Pancreas (tissue), 10 donors: ENCODE results near the gene NDUFB1. TPM values are rescaled to one million over a fixed set of nuclear protein-coding genes. Genes with fewer than 3 reads are reported as not detected.

Experiments
- ATAC-seq, 4 donors: fragments of 200-7000 bp; cut with Tn5 transposase; one replicate each; pipeline versions ENCODE4 v1.8.0 to v1.9.1; 2020; ENCODE audit warnings: mild to moderate bottlenecking in 4 of 4, moderate library complexity in 4 of 4
- DNase-seq, 6 donors: peaks; one replicate each; pipeline ENCODE4 v3.0.0-alpha.2; 2020
- FAIRE-seq: peaks from 2 replicates; lab custom pipeline; 2012; peaks lifted over from hg19 to GRCh38; lab: Jason Lieb, UNC
- H3K27ac ChIP-seq, 4 donors: fragments of 200-600 bp; sonication (generic); 1 replicate in 3 of 4; 2 replicates in 1 of 4; pipeline versions ENCODE4 v1.5.0 to v1.8.0; 2020
- H3K27me3 ChIP-seq, 4 donors: fragments of 200-600 bp; one replicate each; pipeline ENCODE4 v1.8.0; 2021
- H3K36me3 ChIP-seq, 3 donors: fragments of 200-600 bp; sonication (generic) in 1 of 3; one replicate each; pipeline versions ENCODE4 v1.5.0 to v1.8.0; 2020 to 2021
- H3K4me1 ChIP-seq, 3 donors: fragments of 200-600 bp; one replicate each; pipeline ENCODE4 v1.8.0; 2021
- H3K4me3 ChIP-seq, 4 donors: fragments of 200-600 bp; sonication (generic) in 2 of 4; one replicate each; pipeline versions ENCODE4 v1.5.0 to v1.8.0; 2020 to 2021
- H3K9me3 ChIP-seq, 4 donors: fragments of 200-600 bp; one replicate each; pipeline ENCODE4 v1.8.0; 2021
- WGBS, 2 donors: extraction: QIAGEN DNeasy Blood & Tissue Kit; methylation state at CpG; one replicate each; pipeline ENCODE4 v1.1.7; 2013; 5-methylcytosine and 5-hydroxymethylcytosine counted together
- intact Hi-C, 3 donors: fragments of 100-400 bp; cut with DNase I; formaldehyde crosslinking; loops; one replicate each; pipeline versions ENCODE4 v1.11.1 to v1.14.2; 2022
- polyA plus RNA-seq, 2 donors: library from polyadenylated mRNA; stranded (reverse); fragments of 200-250 nt; gene quantifications; one replicate each; pipeline ENCODE4 v1.2.3, GENCODE V29; 2013
- total RNA-seq, 6 donors: library from RNA; stranded (reverse); fragmentation: NEBNext Ultra II Directional in 4 of 6; extraction: Animal tissue kit (Norgen Biotek cat#: 25700) in 4 of 6; gene quantifications; one replicate each; pipeline versions ENCODE4 v1.2.1 to v1.2.4, GENCODE V29; 2021 to 2023
- TF ChIP-seq, protein P1 (sequence below), 4 donors: fragments of 200-600 bp; sonication (generic) in 3 of 4; IDR thresholded peaks; one replicate each; pipeline versions ENCODE4 v1.5.0 to v1.8.0; 2021; ENCODE audit warnings: antibody characterized with exemption in 4 of 4
- donor health status: healthy with polysubstance abuse.
- donor health status: DM: no; HTN: no; CAD: no; lungs with moderate emphysema.
- donor health status: DM: no; HTN: no; CAD: no.
- donor health status: control.
- donor health status: control.
- donor health status: Bipolar disorder and iron deficiency.
- donor health status: DM: yes; HTN: yes; CAD: no.
- donor health status: DM: no; HTN: no; CAD: no.
- donor health status: DM: no; HTN: no; CAD: no.
- donor health status: DM: yes; HTN: yes; CAD: no.

Gene NDUFB1
- total and polyA plus RNA-seq, 8 donors = 26.1 to 447 (median 48.6) TPM

DNA sequence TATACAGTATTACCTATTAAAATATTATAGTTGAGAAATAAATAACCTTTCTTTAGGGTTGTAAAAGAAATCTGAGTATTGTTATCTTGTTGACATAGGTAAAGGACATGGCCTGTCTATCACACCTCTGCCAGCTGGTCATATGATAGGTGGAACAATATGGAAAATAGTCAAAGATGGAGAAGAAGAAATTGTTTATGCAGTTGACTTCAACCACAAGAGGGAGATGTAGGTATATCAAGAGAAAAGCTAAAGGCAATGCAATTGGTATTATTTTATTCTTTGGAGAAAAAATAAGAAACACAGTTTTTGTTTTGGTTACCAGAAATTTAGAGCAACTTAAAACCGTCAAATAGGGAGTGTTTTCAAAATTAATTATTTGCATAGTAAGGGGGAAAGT lies 13.8 kb upstream of the NDUFB1 start:
- no peaks in the 10 kb centered on the region for H3K27me3 ChIP-seq
- no peaks in the 10 kb centered on the region for H3K9me3 ChIP-seq
- peaks cover 0 to 2% (median 0%) of the 10 kb centered on the region in 3 donors for H3K4me1 ChIP-seq
- WGBS, 2 donors = 70 to 82% methylated on average over 1 of the region's 1 CpG
- intact Hi-C loops = no loop called here
- peak; percentile 29 for FAIRE-seq
- H3K36me3 ChIP-seq = peaks cover 4 to 16% (median 14%) of the 10 kb centered on the region in 3 donors
- no peak overlapping the region for H3K27ac ChIP-seq
- no peak for ATAC-seq
- H3K4me3 ChIP-seq = no peak overlapping the region
- TF ChIP-seq, protein P1, sequence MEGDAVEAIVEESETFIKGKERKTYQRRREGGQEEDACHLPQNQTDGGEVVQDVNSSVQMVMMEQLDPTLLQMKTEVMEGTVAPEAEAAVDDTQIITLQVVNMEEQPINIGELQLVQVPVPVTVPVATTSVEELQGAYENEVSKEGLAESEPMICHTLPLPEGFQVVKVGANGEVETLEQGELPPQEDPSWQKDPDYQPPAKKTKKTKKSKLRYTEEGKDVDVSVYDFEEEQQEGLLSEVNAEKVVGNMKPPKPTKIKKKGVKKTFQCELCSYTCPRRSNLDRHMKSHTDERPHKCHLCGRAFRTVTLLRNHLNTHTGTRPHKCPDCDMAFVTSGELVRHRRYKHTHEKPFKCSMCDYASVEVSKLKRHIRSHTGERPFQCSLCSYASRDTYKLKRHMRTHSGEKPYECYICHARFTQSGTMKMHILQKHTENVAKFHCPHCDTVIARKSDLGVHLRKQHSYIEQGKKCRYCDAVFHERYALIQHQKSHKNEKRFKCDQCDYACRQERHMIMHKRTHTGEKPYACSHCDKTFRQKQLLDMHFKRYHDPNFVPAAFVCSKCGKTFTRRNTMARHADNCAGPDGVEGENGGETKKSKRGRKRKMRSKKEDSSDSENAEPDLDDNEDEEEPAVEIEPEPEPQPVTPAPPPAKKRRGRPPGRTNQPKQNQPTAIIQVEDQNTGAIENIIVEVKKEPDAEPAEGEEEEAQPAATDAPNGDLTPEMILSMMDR (IDR thresholded peaks at IDR 0.05) = peak in 1 of 4 donors; percentile 10
- no peak for DNase-seq

DNA sequence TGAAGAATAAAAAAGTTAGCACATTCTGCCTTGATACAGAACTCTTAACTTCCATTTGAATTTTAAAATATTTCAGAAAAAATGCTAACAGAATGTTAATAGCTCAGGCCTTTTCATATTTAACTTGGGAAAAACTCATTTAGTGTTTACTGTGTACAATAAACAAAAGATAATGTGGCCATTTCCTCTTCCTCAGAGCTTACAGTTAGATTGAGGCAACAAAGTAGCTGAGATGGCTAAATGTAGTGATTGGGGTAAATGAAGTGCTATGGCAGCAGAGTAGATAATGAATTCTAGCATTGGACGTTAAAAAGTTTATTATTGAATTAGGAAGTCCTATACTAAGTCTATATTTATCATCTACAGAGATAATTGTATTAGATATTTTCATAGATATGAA lies 12.9 kb upstream of the NDUFB1 start:
- ATAC-seq = no peak
- no peak overlapping the region for H3K4me3 ChIP-seq
- peaks cover 4 to 16% (median 14%) of the 10 kb centered on the region in 3 donors for H3K36me3 ChIP-seq
- H3K4me1 ChIP-seq = peaks cover 0 to 2% (median 0%) of the 10 kb centered on the region in 3 donors
- H3K9me3 ChIP-seq = no peaks in the 10 kb centered on the region
- no peak for DNase-seq
- no peak for FAIRE-seq
- 29 to 43% methylated on average over 1 of the region's 1 CpG for WGBS, 2 donors
- TF ChIP-seq, protein P1 (IDR thresholded peaks at IDR 0.05) = no peak
- intact Hi-C loops = no loop called here
- no peak overlapping the region for H3K27ac ChIP-seq
- H3K27me3 ChIP-seq = no peaks in the 10 kb centered on the region

DNA sequence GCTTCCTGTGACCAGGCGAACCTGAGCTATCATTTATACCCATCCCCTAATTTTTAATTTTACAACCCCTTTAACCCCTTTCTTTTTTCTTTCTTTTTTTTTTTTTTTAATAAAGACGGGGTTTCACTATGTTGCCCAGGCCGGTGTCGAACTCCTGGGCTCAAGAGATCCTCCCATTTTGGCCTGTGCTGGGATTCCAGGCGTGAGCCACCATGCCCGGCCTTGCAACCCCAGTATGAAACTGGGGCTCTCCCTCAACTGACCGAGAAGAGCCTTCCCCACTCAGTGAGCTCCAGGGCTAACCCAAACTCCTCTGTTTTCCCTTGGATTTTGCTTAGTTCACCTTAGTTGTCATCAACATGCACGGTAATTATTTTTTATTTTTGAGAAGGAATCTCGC lies 1.3 kb upstream of the NDUFB1 start:
- WGBS, 2 donors = 29 to 33% methylated on average over 9 of the region's 9 CpGs
- TF ChIP-seq, protein P1 (IDR thresholded peaks at IDR 0.05) = no peak
- peak overlapping the region in 2 of 4 donors; percentile 87 to 90 for H3K27ac ChIP-seq
- intact Hi-C loops = no loop called here
- DNase-seq = no peak
- no peaks in the 10 kb centered on the region for H3K9me3 ChIP-seq
- H3K4me1 ChIP-seq = peaks cover 0 to 25% (median 16%) of the 10 kb centered on the region in 3 donors
- peak overlapping the region; percentile 77 to 90 (median 82) for H3K4me3 ChIP-seq
- no peaks in the 10 kb centered on the region for H3K27me3 ChIP-seq
- H3K36me3 ChIP-seq = peaks cover 0 to 2% (median 0%) of the 10 kb centered on the region in 3 donors
- no peak for FAIRE-seq
- ATAC-seq = peak in 1 of 4 donors; percentile 6

DNA sequence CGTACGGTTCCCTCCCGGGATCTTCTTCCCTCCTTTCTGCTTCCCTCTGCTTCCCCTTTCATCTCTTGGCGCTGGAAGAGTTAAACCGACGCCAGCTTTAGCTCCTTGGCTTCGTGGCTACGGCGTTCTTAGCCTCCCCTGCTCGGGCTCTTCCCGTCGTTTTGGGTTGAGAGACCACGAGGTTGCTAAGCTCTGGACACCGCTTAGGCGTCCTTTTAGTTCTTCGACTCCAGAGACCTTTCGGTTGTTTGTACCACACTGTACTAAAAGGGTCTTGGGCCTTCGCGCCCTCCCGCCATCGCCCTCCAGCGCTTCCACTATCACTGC lies 808 bp upstream of the NDUFB1 start:
- TF ChIP-seq, protein P1 (IDR thresholded peaks at IDR 0.05) = no peak
- intact Hi-C loops = no loop called here
- H3K4me3 ChIP-seq = peak overlapping the region; percentile 77 to 90 (median 82)
- ATAC-seq (peak; percentile 28 to 58 (median 45)), DNase-seq (peak in 1 of 6 donors; percentile 30), FAIRE-seq (no peak)
- peaks cover 0 to 2% (median 1%) of the 10 kb centered on the region in 3 donors for H3K36me3 ChIP-seq
- no peaks in the 10 kb centered on the region for H3K27me3 ChIP-seq
- peak overlapping the region; percentile 74 to 90 (median 87) for H3K27ac ChIP-seq
- H3K9me3 ChIP-seq = no peaks in the 10 kb centered on the region
- peaks cover 0 to 25% (median 16%) of the 10 kb centered on the region in 3 donors for H3K4me1 ChIP-seq
- 0% methylated on average over 22 of the region's 22 CpGs for WGBS, 2 donors

DNA sequence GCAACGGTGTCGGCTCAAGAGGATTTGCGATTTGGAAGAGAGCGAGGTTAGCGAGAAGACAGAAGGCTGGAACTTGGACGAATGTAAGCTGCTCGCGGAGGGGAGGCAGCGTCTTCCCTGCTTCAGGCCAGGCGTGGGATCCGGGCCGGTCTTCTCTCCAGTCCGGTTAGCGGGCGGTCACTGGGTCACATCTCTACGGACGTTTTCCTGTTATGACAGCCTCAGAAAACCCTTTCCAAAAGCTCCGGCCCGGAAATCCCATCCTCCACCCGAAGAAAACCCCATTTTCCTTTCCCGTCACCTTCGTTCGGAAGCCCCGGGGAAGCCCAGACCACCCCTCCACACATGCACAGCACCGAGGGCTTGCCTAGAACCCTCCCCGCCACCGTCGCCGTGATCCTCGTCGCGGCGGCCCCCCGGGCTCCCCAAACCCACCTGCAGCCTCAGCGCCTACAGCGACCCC lies 268 bp downstream of the NDUFB1 start:
- Histone ChIP-seq H3K4me3 (peak overlapping the region; percentile 77 to 90 (median 82)), H3K27ac (peak overlapping the region; percentile 74 to 90 (median 87)), H3K36me3 (peaks cover 0 to 4% (median 0%) of the 10 kb centered on the region in 3 donors), H3K9me3 (no peaks in the 10 kb centered on the region), H3K4me1 (peaks cover 0 to 25% (median 16%) of the 10 kb centered on the region in 3 donors), H3K27me3 (no peaks in the 10 kb centered on the region)
- DNase-seq (peak in 1 of 6 donors; percentile 42), ATAC-seq (peak; percentile 36 to 60 (median 51)), FAIRE-seq (no peak)
- WGBS, 2 donors = 0 to 1% methylated on average over 36 of the region's 36 CpGs
- intact Hi-C loops = no loop called here
- TF ChIP-seq, protein P1 (IDR thresholded peaks at IDR 0.05) = no peak
